Neural cell (in vitro differentiated cells): ENCODE results near the gene FAM168B.

Experiments used
- CTCF ChIP-seq: fragments of 450-650 bp; IDR thresholded peaks from 2 replicates; pipeline ENCODE4 v1.5.1; 2014; ENCODE audit warnings: antibody characterized with exemption, mild to moderate bottlenecking, moderate library complexity; ENCODE audit not compliant: poor library complexity, severe bottlenecking
- EP300 ChIP-seq: fragments of 450-650 bp; conservative IDR thresholded peaks from 2 replicates; pipeline ENCODE4 v1.6.1; 2014; ENCODE audit warnings: antibody characterized with exemption, mild to moderate bottlenecking, moderate library complexity; ENCODE audit not compliant: poor library complexity, severe bottlenecking
- EZH2 ChIP-seq: fragments of 200-600, 300-800 bp; shearing (Covaris generic), sonication (generic); IDR thresholded peaks from 2 replicates; pipeline ENCODE4 v1.6.1; 2014; ENCODE audit warnings: antibody characterized with exemption, low read length, borderline replicate concordance, mild to moderate bottlenecking; ENCODE audit not compliant: insufficient read depth, poor library complexity, severe bottlenecking
- MXI1 ChIP-seq: fragments of 450-650 bp; conservative IDR thresholded peaks from 2 replicates; pipeline ENCODE4 v1.6.1; 2014; ENCODE audit warnings: antibody characterized with exemption, mild to moderate bottlenecking; ENCODE audit not compliant: poor library complexity, severe bottlenecking
- POLR2AphosphoS5 ChIP-seq: IDR thresholded peaks from 2 replicates; pipeline ENCODE4 v1.6.1; 2012
- RAD21 ChIP-seq: fragments of 450-650 bp; conservative IDR thresholded peaks from 2 replicates; pipeline ENCODE4 v1.6.1; 2014; ENCODE audit warnings: antibody characterized with exemption, mild to moderate bottlenecking, moderate library complexity
- REST ChIP-seq: IDR thresholded peaks from 2 replicates; pipeline ENCODE4 v1.6.1; 2012; ENCODE audit warnings: borderline replicate concordance
- SMC3 ChIP-seq: fragments of 450-650 bp; conservative IDR thresholded peaks from 2 replicates; pipeline ENCODE4 v1.6.1; 2014; ENCODE audit warnings: antibody characterized with exemption, mild to moderate bottlenecking, moderate library complexity; ENCODE audit not compliant: poor library complexity
- TAF1 ChIP-seq: IDR thresholded peaks from 2 replicates; pipeline ENCODE4 v1.6.1; 2012; ENCODE audit warnings: low read depth

- no peak for TF ChIP-seq RAD21
- TF ChIP-seq CTCF = no peak
- TF ChIP-seq POLR2AphosphoS5 = no peak
- TF ChIP-seq EZH2 = no peak
- no peak for TF ChIP-seq TAF1
- TF ChIP-seq SMC3 = no peak
- TF ChIP-seq EP300 = no peak
- no peak for TF ChIP-seq REST
- TF ChIP-seq MXI1 = no peak
Observed at GRCh38 chr2:131010566-131010965, 82.7 kb downstream of the FAM168B start.
